ENCODE measurements around the gene IP6K2. TPM values are rescaled to one million over a fixed set of nuclear protein-coding genes. Genes with fewer than 3 reads are reported as not detected.

The IP6K2 gene
- total RNA-seq, 5 donors from 2014 or later (not counting 1 experiment from before 2014, with no cell fraction given), result 69.0 to 95.7 (median 77.6) TPM

Other genes with a start within 250 kb of the IP6K2 start
- 100 to 1,000 TPM; 156 to 258 (median 217) TPM for gene SHISA5, start 213.0 kb downstream of the IP6K2 start, total RNA-seq
- gene PFKFB4, start 160.4 kb downstream of the IP6K2 start, total RNA-seq, result 1 to 10 TPM; 1.8 to 4.2 (median 2.4) TPM
- under 1 TPM in 1 of 5 donors, not detected in 4; 0.16 TPM for gene UCN2, start 153.4 kb downstream of the IP6K2 start, total RNA-seq
- 1 to 10 TPM in 3 of 5 donors, under 1 TPM in 2; 0.33 to 2.3 (median 1.3) TPM for gene COL7A1, start 121.9 kb downstream of the IP6K2 start, total RNA-seq
- 100 to 1,000 TPM in 2 of 5 donors, 10 to 100 TPM in 3; 93.0 to 109 (median 98.4) TPM for gene UQCRC1, start 107.6 kb downstream of the IP6K2 start, total RNA-seq
- under 1 TPM in 1 of 5 donors, not detected in 4; 0.39 TPM for gene TMEM89, start 95.5 kb downstream of the IP6K2 start, total RNA-seq
- 10 to 100 TPM; 16.2 to 36.4 (median 29.2) TPM for gene SLC26A6, start 81.8 kb downstream of the IP6K2 start, total RNA-seq
- gene CELSR3, start 54.3 kb downstream of the IP6K2 start, total RNA-seq, result 1 to 10 TPM; 5.6 to 7.4 (median 6.2) TPM
- gene NCKIPSD, start 31.3 kb downstream of the IP6K2 start, total RNA-seq, result 10 to 100 TPM; 17.4 to 23.4 (median 20.4) TPM
- 10 to 100 TPM; 30.9 to 51.8 (median 49.0) TPM for gene PRKAR2A, start 130.7 kb upstream of the IP6K2 start, total RNA-seq
- gene SLC25A20, start 181.7 kb upstream of the IP6K2 start, total RNA-seq, result 10 to 100 TPM in 4 of 5 donors, 1 to 10 TPM in 1; 9.4 to 18.2 (median 14.7) TPM
- gene ARIH2, start 201.6 kb upstream of the IP6K2 start, total RNA-seq, result 100 to 1,000 TPM; 136 to 163 (median 153) TPM